Keratinocyte (primary cell): Measurements from ENCODE around the gene INPP4B. TPM values are rescaled to one million over a fixed set of nuclear protein-coding genes. Genes with fewer than 3 reads are reported as not detected.

Source experiments
- DNase-seq: peaks from one replicate; pipeline ENCODE4 v3.0.0-alpha.2; 2011; ENCODE audit warnings: low read depth, missing footprints, low spot score
- FAIRE-seq: peaks from 2 replicates; lab custom pipeline; 2011; peaks lifted over from hg19 to GRCh38; lab: Jason Lieb, UNC
- H2AFZ ChIP-seq: 2 replicates; pipeline ENCODE4 v1.6.0; 2012; ENCODE audit warnings: low read length, control low read depth, inconsistent platforms; ENCODE audit not compliant: control insufficient read depth
- H3K27ac ChIP-seq: 2 replicates; pipeline ENCODE4 v1.5.1; 2011; ENCODE audit warnings: low read length; ENCODE audit not compliant: control insufficient read depth, insufficient read depth
- H3K27me3 ChIP-seq: 3 replicates; pipeline ENCODE4 v1.6.0; 2011; ENCODE audit warnings: low read length; ENCODE audit not compliant: control insufficient read depth, insufficient read depth; ENCODE audit errors: extremely low read depth
- H3K36me3 ChIP-seq, 2 experiments: 2 replicates in 1 of 2; 3 replicates in 1 of 2; pipeline ENCODE4 v1.5.1; 2011; ENCODE audit warnings: low read length in 2 of 2, mild to moderate bottlenecking in 1 of 2; ENCODE audit not compliant: control insufficient read depth in 2 of 2, insufficient read depth in 2 of 2; ENCODE audit errors: extremely low read depth in 1 of 2
- H3K4me1 ChIP-seq: 3 replicates; pipeline ENCODE4 v1.5.1; 2011; ENCODE audit warnings: low read length; ENCODE audit not compliant: control insufficient read depth, insufficient read depth; ENCODE audit errors: extremely low read depth
- H3K4me2 ChIP-seq: 3 replicates; pipeline ENCODE4 v1.6.0; 2011; ENCODE audit warnings: low read depth, low read length; ENCODE audit not compliant: control insufficient read depth, insufficient read depth; ENCODE audit errors: extremely low read depth
- H3K4me3 ChIP-seq, 3 experiments: fragments of 200-600 bp in 1 of 3; sonication (generic) in 1 of 3; 2 replicates in 2 of 3; 3 replicates in 1 of 3; pipeline ENCODE4 v1.5.1; 2011 to 2016; ENCODE audit warnings: low read length in 3 of 3, mild to moderate bottlenecking in 3 of 3, control low read depth in 2 of 3, inconsistent platforms in 1 of 3, low read depth in 1 of 3, mixed read lengths in 1 of 3, mixed run types in 1 of 3, moderate library complexity in 1 of 3; ENCODE audit not compliant: control insufficient read depth in 2 of 3, insufficient read depth in 2 of 3; ENCODE audit errors: extremely low read depth in 1 of 3
- H3K79me2 ChIP-seq: 2 replicates; pipeline ENCODE4 v1.6.0; 2012; ENCODE audit warnings: low read length; ENCODE audit not compliant: control insufficient read depth, insufficient read depth
- H3K9ac ChIP-seq: 3 replicates; pipeline ENCODE4 v1.6.0; 2011; ENCODE audit warnings: low read length; ENCODE audit not compliant: control insufficient read depth, insufficient read depth; ENCODE audit errors: extremely low read depth
- H3K9me1 ChIP-seq: 3 replicates; pipeline ENCODE4 v1.6.0; 2011; ENCODE audit warnings: low read length; ENCODE audit not compliant: control insufficient read depth, insufficient read depth; ENCODE audit errors: extremely low read depth
- H3K9me3 ChIP-seq: 2 replicates; pipeline ENCODE4 v1.5.1; 2012; ENCODE audit warnings: low read depth, low read length; ENCODE audit not compliant: control insufficient read depth
- H4K20me1 ChIP-seq: 3 replicates; pipeline ENCODE4 v1.6.0; 2011; ENCODE audit warnings: low read length; ENCODE audit not compliant: control insufficient read depth, insufficient read depth; ENCODE audit errors: extremely low read depth
- EZH2 ChIP-seq: IDR thresholded peaks from one replicate; pipeline ENCODE4 v1.6.1; 2012; ENCODE audit warnings: inconsistent platforms, mild to moderate bottlenecking, low read length, moderate library complexity
- dilution Hi-C: fragments of 300-500 bp; cut with MboI; formaldehyde crosslinking; loops from one replicate; pipeline ENCODE4 v1.7.0; 2020; ENCODE audit warnings: low sequenced_read_pairs; ENCODE audit not compliant: extremely low pct_ligation_motif_present
- polyA plus RNA-seq, 5 experiments: library from polyadenylated mRNA; depleted of rRNA in 3 of 5; stranded (reverse) in 3 of 5; stranded (forward) in 1 of 5; unstranded in 1 of 5; fragments of >200 nt; gene quantifications; 1 replicate in 1 of 5; 2 replicates in 3 of 5; 3 replicates in 1 of 5; pipeline versions ENCODE4 v1.2.1 to v1.2.3, GENCODE V29; 2011 to 2012; ENCODE audit warnings: missing spikeins in 2 of 5, low read depth in 1 of 5, low replicate concordance in 1 of 5
- TF ChIP-seq, protein P1 (sequence below), 3 experiments: IDR thresholded peaks in 1 of 3; conservative IDR thresholded peaks in 1 of 3; optimal IDR thresholded peaks in 1 of 3; 2 replicates in 2 of 3; 3 replicates in 1 of 3; pipeline versions ENCODE3 to v1.5.1; 2011; ENCODE audit warnings: low read length in 3 of 3, mild to moderate bottlenecking in 3 of 3, moderate library complexity in 2 of 3, control low read depth in 1 of 3, inconsistent platforms in 1 of 3; ENCODE audit not compliant: insufficient read depth in 2 of 3; ENCODE audit errors: extremely low read depth in 1 of 3

INPP4B gene
- polyA plus RNA-seq, 1 donor (not counting 4 experiments of a cell fraction or from before 2014, with no cell fraction given) = 50.2 TPM

DNA sequence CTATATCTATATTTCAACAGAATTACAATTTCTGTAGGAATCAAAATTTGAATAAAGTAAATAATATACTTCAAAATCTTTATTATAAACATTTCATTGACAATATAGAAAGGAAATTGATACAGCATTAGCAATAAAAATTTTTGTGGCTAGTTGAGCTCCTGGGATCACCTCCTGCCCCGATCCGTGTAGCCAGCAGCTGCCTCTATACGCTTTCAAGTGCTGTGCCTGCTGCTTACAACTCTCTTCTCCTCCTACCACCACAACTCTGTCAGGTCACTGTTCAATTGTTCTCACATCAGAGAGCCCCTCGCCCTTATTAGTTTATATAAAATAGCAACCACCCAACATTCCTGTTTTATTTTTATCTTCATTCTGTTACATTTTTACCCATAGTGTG is 27.6 kb downstream of the INPP4B start:
- Histone ChIP-seq H3K4me2 (no peak overlapping the region), H3K27me3 (no peaks in the 10 kb centered on the region)
- dilution Hi-C loops = no loop called here

DNA sequence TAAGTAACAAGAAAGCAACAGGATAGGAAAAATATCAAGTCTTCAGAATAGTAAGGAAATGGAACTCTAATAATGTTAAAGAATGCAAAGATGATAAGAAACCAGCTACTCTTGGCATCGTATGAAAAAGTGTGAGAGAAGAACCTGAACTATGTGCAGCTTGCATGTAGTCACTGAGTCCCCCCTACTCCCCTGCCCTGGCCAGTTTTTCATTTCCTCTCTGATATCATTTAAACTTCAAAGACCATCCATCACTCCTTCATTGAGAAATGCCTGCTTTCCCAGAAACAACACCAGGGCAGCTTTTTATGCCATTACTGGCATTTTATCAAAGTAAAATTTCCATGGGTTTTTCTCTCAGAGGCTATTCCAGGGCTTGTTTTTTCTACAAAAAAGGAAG is 28.1 kb downstream of the INPP4B start:
- dilution Hi-C loops = no loop called here
- DNase-seq (no peak), FAIRE-seq (no peak)
- H3K9ac ChIP-seq = no peak overlapping the region
- no peaks in the 10 kb centered on the region for H4K20me1 ChIP-seq
- TF ChIP-seq, protein P1, sequence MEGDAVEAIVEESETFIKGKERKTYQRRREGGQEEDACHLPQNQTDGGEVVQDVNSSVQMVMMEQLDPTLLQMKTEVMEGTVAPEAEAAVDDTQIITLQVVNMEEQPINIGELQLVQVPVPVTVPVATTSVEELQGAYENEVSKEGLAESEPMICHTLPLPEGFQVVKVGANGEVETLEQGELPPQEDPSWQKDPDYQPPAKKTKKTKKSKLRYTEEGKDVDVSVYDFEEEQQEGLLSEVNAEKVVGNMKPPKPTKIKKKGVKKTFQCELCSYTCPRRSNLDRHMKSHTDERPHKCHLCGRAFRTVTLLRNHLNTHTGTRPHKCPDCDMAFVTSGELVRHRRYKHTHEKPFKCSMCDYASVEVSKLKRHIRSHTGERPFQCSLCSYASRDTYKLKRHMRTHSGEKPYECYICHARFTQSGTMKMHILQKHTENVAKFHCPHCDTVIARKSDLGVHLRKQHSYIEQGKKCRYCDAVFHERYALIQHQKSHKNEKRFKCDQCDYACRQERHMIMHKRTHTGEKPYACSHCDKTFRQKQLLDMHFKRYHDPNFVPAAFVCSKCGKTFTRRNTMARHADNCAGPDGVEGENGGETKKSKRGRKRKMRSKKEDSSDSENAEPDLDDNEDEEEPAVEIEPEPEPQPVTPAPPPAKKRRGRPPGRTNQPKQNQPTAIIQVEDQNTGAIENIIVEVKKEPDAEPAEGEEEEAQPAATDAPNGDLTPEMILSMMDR (optimal IDR thresholded peaks at IDR 0.05 in 1 of 3, IDR thresholded peaks at IDR 0.05 in 1 of 3, conservative IDR thresholded peaks at IDR 0.05 in 1 of 3; ENCODE audit: extremely low read depth in 1 of 3, insufficient read depth in 2 of 3, low read length in 3 of 3) = no peak
- TF ChIP-seq EZH2 = no peak
- H3K4me1 ChIP-seq = peaks cover 9% of the 10 kb centered on the region
- no peaks in the 10 kb centered on the region for H3K9me1 ChIP-seq
- no peaks in the 10 kb centered on the region for H3K9me3 ChIP-seq
- peak overlapping the region; percentile 56 for H3K4me2 ChIP-seq
- no peaks in the 10 kb centered on the region for H3K79me2 ChIP-seq
- no peak overlapping the region for H3K4me3 ChIP-seq
- no peaks in the 10 kb centered on the region for H3K36me3 ChIP-seq
- no peak overlapping the region for H3K27ac ChIP-seq
- H2AFZ ChIP-seq = no peak overlapping the region
- no peaks in the 10 kb centered on the region for H3K27me3 ChIP-seq

More for the DNA sequence above, 27.6 kb downstream of the INPP4B start:
- Histone ChIP-seq H3K36me3 (no peaks in the 10 kb centered on the region), H2AFZ (no peak overlapping the region), H3K9me3 (no peaks in the 10 kb centered on the region), H3K4me3 (no peak overlapping the region), H3K79me2 (no peaks in the 10 kb centered on the region), H3K9ac (no peak overlapping the region), H3K27ac (no peak overlapping the region), H3K4me1 (peaks cover 9% of the 10 kb centered on the region), H4K20me1 (no peaks in the 10 kb centered on the region), H3K9me1 (no peaks in the 10 kb centered on the region)
- DNase-seq (no peak), FAIRE-seq (no peak)
- no peak for TF ChIP-seq EZH2
- TF ChIP-seq, protein P1 (optimal IDR thresholded peaks at IDR 0.05 in 1 of 3, IDR thresholded peaks at IDR 0.05 in 1 of 3, conservative IDR thresholded peaks at IDR 0.05 in 1 of 3; ENCODE audit: extremely low read depth in 1 of 3, insufficient read depth in 2 of 3, low read length in 3 of 3) = no peak
